SH-SY5Y (cell line): ENCODE measurements around the gene NXF2.
"Not testable (repeated sequence)": the region's sequence is repeated elsewhere in the genome, so short reads cannot be mapped to it uniquely, and the experiment has no call there.

Experiments used
- GATA2 ChIP-seq: IDR thresholded peaks from 2 replicates; pipeline ENCODE4 v1.6.1; 2011; ENCODE audit warnings: mild to moderate bottlenecking, low read depth, low read length
- GATA3 ChIP-seq: IDR thresholded peaks from 2 replicates; pipeline ENCODE4 v1.6.1; 2011; ENCODE audit warnings: low read depth, mild to moderate bottlenecking, low read length, moderate library complexity

NXF2 gene

GRCh38 chrX:102246893-102247292, at the start of gene NXF2:
Gene NXF2 (plus strand): TSS chrX:102247167. CDS start chrX:102307079, 59,912 bp downstream.
- TF ChIP-seq GATA3, GATA2: not testable (repeated sequence)

GRCh38 chrX:102214986-102215385, 32.0 kb upstream of the NXF2 start, which contains the start of gene TCP11X1:
Gene TCP11X1 (plus strand): TSS chrX:102215301.
- TF ChIP-seq GATA2, GATA3: not testable (repeated sequence)

- no peak for TF ChIP-seq GATA3
- TF ChIP-seq GATA2: no peak
Observed at GRCh38 chrX:102338162-102338561, 91.2 kb downstream of the NXF2 start.

GRCh38 chrX:102339312-102340298, 92.6 kb downstream of the NXF2 start:
- no peak for TF ChIP-seq GATA2
- no peak for TF ChIP-seq GATA3

GRCh38 chrX:102341867-102342266, 94.9 kb downstream of the NXF2 start:
- TF ChIP-seq GATA3 (no peak), GATA2 (no peak)

- TF ChIP-seq GATA2: no peak
- no peak for TF ChIP-seq GATA3
Observed at GRCh38 chrX:102345916-102346315, 98.9 kb downstream of the NXF2 start.
